ENCODE measurements around the gene CCDC47.
"Not testable (repeated sequence)": the region's sequence is repeated elsewhere in the genome, so short reads cannot be mapped to it uniquely, and the experiment has no call there.

CCDC47 gene, protein sequence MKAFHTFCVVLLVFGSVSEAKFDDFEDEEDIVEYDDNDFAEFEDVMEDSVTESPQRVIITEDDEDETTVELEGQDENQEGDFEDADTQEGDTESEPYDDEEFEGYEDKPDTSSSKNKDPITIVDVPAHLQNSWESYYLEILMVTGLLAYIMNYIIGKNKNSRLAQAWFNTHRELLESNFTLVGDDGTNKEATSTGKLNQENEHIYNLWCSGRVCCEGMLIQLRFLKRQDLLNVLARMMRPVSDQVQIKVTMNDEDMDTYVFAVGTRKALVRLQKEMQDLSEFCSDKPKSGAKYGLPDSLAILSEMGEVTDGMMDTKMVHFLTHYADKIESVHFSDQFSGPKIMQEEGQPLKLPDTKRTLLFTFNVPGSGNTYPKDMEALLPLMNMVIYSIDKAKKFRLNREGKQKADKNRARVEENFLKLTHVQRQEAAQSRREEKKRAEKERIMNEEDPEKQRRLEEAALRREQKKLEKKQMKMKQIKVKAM

DNA sequence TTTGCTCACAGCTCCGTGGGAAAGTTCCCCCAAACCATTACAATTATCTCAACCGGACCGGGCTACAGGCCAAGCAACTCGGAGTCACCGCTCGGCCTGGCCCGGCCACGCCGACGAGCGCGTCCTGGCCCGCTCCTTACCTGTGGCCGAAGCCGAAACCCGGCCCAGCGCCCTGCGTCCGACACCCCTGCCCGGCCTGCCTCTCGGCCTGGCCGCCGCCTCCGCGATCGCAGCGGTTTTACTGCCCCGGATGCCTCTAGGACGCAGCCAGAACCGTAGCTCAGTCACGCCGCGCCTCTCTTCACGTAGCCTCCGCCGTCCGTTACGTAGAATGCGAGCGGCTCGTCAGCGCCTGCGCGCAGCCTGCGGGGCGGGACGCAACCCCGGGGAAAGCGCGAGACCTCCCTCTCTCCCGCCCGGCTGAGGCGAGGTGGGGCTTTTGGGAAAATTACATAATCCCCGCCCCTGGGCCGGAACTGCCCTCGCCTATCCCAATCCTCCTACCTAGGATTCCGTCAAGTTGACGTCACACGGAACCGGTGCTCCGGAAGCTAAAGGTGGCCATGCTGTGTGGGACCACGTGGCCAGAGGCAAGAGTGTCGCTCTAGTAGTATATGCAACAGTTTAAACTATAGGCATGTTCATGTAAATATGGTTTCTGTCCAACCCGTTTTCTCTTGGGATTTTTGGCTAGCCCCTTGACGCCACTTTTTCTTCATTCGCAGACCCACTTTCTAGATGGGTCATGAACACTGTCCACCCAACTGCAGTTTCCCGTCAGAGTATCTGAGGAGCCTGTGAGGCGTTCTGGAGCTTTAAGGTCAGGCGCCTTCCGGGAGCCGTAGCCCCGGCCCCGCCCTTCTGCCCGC lies at the start of gene CCDC47:
Gene CCDC47, minus strand, starts transcription at position 326 of the 869 bp plus-strand sequence. CDS start 7,422 bp downstream, outside the sequence.
- DNase-seq: peak; percentile 100

DNA sequence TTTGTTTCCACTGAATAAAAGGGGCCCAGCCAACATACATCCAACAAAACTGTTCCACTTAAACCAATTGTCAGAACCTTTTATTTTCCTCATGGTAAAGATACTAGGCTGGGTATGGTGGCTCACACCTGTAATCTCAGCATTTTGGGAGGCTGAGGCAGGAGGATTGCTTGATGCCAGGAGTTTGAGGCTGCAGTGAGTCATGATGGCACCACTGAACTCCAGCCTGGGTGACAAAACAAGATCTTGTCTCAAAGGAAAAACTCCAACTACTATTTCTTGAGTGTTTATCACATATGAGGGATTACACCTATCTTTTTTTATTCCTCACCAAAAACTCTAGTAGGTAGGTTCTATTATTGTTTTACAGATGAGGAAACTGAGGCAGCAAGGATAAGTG lies 49.1 kb upstream of the CCDC47 start:
- no peak for DNase-seq

- DNase-seq: no peak
Measured at GRCh38 chr17:63821804-63822203, 48.4 kb upstream of the CCDC47 start.

DNA sequence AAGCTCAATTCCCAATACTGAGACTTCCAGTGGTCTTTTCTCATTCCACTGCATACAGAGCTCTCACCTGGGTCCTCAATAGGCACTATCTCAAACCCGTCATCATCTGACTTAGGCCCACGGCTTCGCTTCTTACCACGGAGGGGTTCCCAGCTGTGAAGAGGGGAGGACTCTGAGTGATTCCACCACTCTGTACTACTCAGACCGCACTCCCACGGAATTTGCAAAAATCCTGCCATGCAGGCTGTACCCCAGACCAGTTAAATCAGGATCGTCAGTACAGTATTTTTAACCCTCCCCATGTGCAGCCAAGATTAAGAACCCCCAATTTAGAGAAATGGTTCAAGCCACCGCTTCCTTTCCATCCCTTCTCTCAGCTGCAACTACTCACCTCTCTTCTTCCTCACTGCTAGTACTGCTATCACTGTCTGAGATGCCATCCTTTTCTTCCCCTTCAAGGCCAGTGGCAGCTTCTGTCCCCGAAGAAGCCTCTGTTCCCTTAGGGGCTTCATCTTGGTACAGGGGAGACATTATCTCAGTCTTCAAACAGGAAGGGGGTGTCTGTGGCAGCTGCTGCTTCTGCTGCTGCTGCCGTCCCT lies 47.7 kb upstream of the CCDC47 start:
- no peak for DNase-seq

- no peak for DNase-seq
Measured at GRCh38 chr17:63819585-63820537, 46.5 kb upstream of the CCDC47 start.

DNA sequence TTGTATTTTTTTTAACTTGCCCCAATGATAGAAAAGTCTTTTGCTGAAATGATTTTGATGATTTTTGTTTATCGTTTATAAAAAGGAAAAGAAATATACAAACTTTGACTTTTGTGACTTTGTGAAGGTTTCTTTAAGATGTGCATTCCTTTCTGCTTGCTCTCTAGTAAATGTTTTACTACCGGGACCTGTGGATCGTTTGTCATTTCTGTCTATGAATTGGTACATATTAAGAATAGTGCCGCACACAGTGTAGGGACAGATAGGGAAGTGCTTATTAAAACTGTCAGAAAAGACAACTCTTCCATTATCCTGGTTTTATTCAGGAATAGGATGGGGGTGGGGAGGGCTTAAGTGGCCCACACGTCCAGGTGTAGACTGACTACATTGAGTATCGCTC lies 45.7 kb upstream of the CCDC47 start:
- DNase-seq: no peak

- no peak for DNase-seq
Measured at GRCh38 chr17:63817736-63818385, 44.5 kb upstream of the CCDC47 start.

DNA sequence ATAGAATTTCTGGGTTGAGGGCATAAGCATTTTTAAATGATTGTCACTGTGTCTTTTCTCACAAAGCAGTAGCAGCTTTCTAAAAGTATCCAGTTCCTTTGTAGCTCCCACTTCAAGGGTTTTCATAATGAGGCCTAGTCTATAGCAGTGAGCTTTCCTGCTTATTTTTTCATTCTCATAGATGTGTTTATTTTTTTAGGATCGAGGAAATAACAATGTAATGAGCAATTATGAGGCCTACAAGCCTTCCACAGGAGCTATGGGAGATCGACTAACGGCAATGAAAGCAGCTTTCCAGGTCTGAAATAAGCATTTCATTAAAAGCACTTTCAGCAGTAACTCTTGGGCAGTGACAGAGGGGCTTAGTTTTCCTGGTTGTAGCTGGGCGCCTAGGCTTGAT lies 43.3 kb upstream of the CCDC47 start:
- no peak for DNase-seq

- no peak for DNase-seq
Measured at GRCh38 chr17:63816123-63816522, 42.7 kb upstream of the CCDC47 start.

DNA sequence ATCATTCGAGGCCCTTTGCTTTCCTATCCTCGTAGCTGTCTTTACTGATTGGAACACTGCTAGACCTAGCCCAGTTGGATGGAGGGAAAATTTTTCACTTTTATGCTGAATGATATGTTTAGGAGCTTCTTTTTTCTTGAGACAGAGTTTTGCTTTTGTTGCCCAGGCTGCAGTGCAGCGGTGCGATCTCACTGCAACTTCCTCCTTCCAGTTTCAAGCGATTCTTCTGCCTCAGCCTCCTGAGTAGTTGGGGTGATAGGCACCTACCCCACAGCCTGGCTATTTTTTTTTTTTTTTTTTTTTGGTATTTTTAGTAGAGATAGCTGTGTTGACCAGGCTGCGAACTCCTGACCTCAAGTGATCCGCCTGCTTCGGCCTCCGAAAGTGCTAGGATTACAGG lies 36.6 kb upstream of the CCDC47 start:
- no peak for DNase-seq

DNA sequence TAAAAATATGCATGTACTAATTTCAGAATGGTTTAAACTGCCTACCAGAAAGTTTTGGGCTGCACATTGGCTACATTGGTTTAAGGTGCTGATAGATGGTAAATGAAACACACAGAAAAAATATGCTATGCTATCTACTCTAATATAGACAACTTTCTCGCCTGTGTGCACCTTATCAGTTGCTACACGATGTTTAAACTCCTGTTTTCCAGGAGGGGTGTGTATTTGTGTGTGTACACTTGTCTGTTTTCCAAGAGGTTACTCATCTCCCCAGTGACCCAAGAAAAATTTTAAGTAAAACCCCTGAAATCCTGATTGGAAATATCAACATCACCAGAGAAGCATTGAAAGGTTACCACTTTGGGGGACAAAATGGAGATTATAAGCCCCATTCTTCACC lies 32.2 kb upstream of the CCDC47 start:
- DNase-seq: no peak

- no peak for DNase-seq
Measured at GRCh38 chr17:63804328-63804727, 30.9 kb upstream of the CCDC47 start.

GRCh38 chr17:63800783-63801182 lies 27.4 kb upstream of the CCDC47 start:
- DNase-seq: no peak

GRCh38 chr17:63798572-63799106 lies 25.2 kb upstream of the CCDC47 start:
- no peak for DNase-seq

- not testable (repeated sequence) for DNase-seq
Measured at GRCh38 chr17:63796375-63796774, 23.0 kb upstream of the CCDC47 start.

DNA sequence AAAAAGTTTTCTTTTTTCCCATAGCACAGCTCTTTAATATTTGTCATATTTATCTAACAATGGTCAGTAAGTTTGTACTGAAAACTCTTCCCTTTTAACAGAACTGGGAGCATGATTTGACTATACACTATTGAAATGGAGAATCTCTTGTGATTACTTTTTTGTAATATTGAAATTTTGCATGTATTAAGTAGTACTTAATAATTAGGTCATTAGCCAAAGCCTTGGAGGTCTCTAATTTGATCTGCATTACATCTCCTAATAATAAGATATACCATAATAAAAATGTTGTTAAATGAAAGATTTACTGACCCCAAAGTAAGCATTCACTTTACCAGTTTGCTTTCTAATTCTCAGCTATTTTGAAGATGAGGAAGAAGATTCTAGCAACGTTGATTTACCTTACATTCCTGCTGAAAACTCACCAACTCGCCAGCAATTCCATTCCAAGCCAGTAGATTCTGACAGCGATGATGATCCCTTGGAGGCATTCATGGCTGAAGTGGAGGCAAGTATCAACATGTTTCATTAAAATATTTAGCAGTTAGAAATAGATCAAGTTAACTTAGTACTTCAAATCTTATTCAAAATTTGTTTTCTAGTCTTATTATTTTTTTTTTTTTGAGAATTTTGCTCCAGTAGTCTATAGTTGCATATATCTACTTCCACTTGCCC lies 18.8 kb upstream of the CCDC47 start:
- no peak for DNase-seq

DNA sequence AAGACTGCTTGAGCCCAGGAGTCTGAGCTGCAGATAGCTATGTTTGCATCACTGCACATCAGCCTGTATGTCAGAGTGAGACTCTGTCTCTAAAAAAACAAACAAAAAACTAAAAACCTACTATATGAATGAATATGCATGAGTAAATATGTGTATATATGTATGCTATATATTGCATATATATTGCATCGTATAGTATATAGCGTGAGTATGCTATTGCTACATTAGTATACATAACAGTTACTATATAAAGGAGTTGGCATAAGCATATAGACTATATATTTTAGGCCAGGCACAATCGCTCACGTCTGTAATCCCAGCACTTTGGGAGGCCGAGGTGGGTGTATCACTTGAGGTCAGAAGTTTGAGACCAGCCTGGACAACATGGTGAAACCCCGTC lies 16.7 kb upstream of the CCDC47 start:
- DNase-seq: no peak

DNA sequence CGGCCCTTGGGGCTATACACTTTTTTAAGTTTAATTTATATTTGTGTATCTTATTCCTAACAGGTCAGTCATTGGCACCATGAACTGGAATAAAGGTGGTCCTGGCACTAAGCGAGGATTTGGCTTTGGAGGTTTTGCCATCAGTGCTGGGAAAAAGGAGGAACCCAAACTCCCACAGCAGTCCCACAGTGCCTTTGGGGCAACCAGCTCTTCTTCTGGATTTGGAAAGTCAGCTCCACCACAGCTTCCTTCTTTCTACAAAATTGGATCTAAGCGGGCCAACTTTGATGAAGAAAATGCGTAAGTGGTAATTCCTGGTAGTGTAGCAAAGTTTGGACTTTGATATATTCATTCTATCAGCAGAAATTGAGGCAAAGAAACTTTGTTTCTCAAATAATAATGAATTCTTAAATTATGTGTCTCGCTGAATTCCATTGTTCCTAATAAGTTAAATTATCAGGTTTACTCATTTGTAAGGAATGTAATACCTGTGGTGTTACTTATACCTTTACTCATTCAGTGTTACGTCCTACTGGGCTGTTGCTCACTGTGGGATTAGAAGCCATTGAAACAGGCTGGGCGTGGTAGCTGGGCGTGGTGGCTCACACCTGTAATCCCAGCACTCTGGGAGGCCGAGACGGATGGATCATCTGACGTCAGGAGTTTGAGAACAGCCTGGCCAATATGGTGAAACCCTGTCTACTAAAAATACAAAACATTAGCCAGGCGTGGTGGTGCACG lies 13.7 kb upstream of the CCDC47 start:
- no peak for DNase-seq

DNA sequence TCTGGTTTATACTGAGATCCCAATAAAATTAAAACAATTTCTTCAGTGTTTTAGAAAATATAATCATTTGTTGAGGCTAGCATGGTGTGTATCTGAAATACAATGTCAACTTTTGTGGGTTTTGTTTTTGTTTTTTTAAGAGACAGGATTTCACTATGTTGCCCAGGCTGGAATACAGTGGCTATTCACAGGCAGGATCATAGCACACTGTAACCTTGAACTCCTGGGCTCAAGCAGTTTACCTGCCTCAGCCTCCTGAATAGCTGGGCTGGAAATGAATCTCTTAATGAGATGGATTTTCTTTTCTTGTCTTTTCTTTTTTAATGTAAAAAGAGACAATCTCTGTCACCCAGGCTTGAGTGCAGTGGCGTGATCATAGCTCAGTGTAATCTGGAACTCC lies 12.7 kb upstream of the CCDC47 start:
- no peak for DNase-seq

GRCh38 chr17:63785556-63785955 lies 12.2 kb upstream of the CCDC47 start:
- DNase-seq: no peak

Data from NCI-H1436 (cell line).